Lower leg skin (tissue), 3 donors: ENCODE results near the gene ZFYVE21.

ENCODE experiments used
- POLR2A ChIP-seq, 2 donors: fragments of 450-650 bp; IDR thresholded peaks; one replicate each; pipeline ENCODE4 v1.6.1; 2016 to 2017; ENCODE audit warnings: antibody characterized with exemption in 2 of 2, mild to moderate bottlenecking in 1 of 2, moderate library complexity in 1 of 2
- TF ChIP-seq, protein P1 (sequence below), 3 donors: fragments of 450-650 bp; IDR thresholded peaks; one replicate each; pipeline ENCODE4 v1.5.1; 2016; ENCODE audit warnings: antibody characterized with exemption in 3 of 3, mild to moderate bottlenecking in 3 of 3, moderate library complexity in 2 of 3

- TF ChIP-seq, protein P1, sequence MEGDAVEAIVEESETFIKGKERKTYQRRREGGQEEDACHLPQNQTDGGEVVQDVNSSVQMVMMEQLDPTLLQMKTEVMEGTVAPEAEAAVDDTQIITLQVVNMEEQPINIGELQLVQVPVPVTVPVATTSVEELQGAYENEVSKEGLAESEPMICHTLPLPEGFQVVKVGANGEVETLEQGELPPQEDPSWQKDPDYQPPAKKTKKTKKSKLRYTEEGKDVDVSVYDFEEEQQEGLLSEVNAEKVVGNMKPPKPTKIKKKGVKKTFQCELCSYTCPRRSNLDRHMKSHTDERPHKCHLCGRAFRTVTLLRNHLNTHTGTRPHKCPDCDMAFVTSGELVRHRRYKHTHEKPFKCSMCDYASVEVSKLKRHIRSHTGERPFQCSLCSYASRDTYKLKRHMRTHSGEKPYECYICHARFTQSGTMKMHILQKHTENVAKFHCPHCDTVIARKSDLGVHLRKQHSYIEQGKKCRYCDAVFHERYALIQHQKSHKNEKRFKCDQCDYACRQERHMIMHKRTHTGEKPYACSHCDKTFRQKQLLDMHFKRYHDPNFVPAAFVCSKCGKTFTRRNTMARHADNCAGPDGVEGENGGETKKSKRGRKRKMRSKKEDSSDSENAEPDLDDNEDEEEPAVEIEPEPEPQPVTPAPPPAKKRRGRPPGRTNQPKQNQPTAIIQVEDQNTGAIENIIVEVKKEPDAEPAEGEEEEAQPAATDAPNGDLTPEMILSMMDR (IDR thresholded peaks at IDR 0.05): no peak
- TF ChIP-seq POLR2A (IDR thresholded peaks at IDR 0.05): no peak
These were observed 18.0 kb downstream of the ZFYVE21 start for GRCh38 chr14:103733651-103734050.
